Natural killer cell treated with Interleukin-12 subunit alpha and Interleukin-12 subunit beta and Interleukin-15 and Interleukin-18, amount 100 ng/mL, for 72 hours (primary cell): Measurements from ENCODE around the gene CDC42BPB. TPM values are rescaled to one million over a fixed set of nuclear protein-coding genes. Genes with fewer than 3 reads are reported as not detected.
A peak's percentile ranks its signal among the peaks of the same experiment; 100 is the strongest.

ENCODE experiments used
- ATAC-seq, 2 donors: fragments of 150-1000 bp; cut with Tn5 transposase in 1 of 2; sonication (Bioruptor Pico), chemical (Tn5 transposase) in 1 of 2; 2 replicates each; pipeline ENCODE4 v1.10.0; 2021
- DNase-seq: peaks from one replicate; pipeline ENCODE4 v3.0.0; 2022; ENCODE audit warnings: low spot score
- H3K27ac Mint-ChIP-seq, 2 donors: 1 replicate in 1 of 2; 2 replicates in 1 of 2; pipeline ENCODE4 v1.8.0; 2022; ENCODE audit warnings: mixed read lengths in 2 of 2, mild to moderate bottlenecking in 1 of 2, moderate library complexity in 1 of 2
- H3K27me3 Mint-ChIP-seq, 2 donors: 1 replicate in 1 of 2; 2 replicates in 1 of 2; pipeline ENCODE4 v1.8.0; 2022; ENCODE audit warnings: mixed read lengths in 2 of 2
- H3K36me3 Mint-ChIP-seq: one replicate; pipeline ENCODE4 v1.8.0; 2022; ENCODE audit warnings: mixed read lengths
- H3K4me1 Mint-ChIP-seq, 2 donors: 1 replicate in 1 of 2; 2 replicates in 1 of 2; pipeline ENCODE4 v1.8.0; 2022; ENCODE audit warnings: low read depth in 2 of 2, mixed read lengths in 2 of 2, mild to moderate bottlenecking in 1 of 2
- H3K4me3 Mint-ChIP-seq: one replicate; pipeline ENCODE4 v1.8.0; 2022; ENCODE audit warnings: mixed read lengths
- H3K9me3 Mint-ChIP-seq: 2 replicates; pipeline ENCODE4 v1.8.0; 2022; ENCODE audit warnings: mixed read lengths
- total RNA-seq, 2 donors: library from RNA; stranded (reverse); gene quantifications; one replicate each; pipeline ENCODE4 v1.2.3, GENCODE V29; 2022

CDC42BPB gene
- total RNA-seq, 2 donors from 2014 or later: 2.2 to 3.6 TPM

GRCh38 chr14:102911541-102911951 lies 145.8 kb downstream of the CDC42BPB start:
- H3K36me3 Mint-ChIP-seq: no peaks in the 10 kb centered on the region
- no peak overlapping the region for H3K4me3 Mint-ChIP-seq
- no peaks in the 10 kb centered on the region for H3K9me3 Mint-ChIP-seq
- DNase-seq (no peak), ATAC-seq (no peak)
- no peaks in the 10 kb centered on the region for H3K27me3 Mint-ChIP-seq
- no peak overlapping the region for H3K27ac Mint-ChIP-seq
- H3K4me1 Mint-ChIP-seq: no peaks in the 10 kb centered on the region

DNA sequence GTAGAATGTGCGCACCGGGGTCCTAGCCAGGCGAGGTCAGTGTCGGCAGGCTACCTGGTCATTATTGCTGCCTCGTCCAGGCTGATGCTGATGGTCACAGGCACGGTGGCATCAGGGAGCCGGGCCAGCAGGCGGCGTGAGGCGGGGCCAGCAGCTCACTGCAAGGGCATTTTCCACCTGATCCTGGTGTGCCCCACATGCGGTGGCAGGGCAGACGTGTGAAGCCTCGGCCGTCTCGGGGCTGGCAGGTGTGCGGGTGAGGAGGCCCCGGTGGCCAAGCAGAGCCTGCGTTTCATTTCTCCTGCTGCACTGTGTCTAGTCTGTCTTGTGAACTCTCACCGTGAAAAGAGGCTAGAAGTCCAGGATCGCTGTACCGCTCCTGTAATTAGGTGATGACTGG lies 146.9 kb downstream of the CDC42BPB start:
- Mint-ChIP-seq H3K4me1 (no peaks in the 10 kb centered on the region), H3K4me3 (no peak overlapping the region), H3K27me3 (no peaks in the 10 kb centered on the region), H3K9me3 (no peaks in the 10 kb centered on the region), H3K27ac (no peak overlapping the region), H3K36me3 (no peaks in the 10 kb centered on the region)
- DNase-seq (no peak), ATAC-seq (no peak)

GRCh38 chr14:102909911-102910310 lies 147.4 kb downstream of the CDC42BPB start:
- Mint-ChIP-seq H3K36me3 (no peaks in the 10 kb centered on the region), H3K4me1 (no peaks in the 10 kb centered on the region), H3K4me3 (no peak overlapping the region), H3K27ac (no peak overlapping the region), H3K9me3 (no peaks in the 10 kb centered on the region), H3K27me3 (no peaks in the 10 kb centered on the region)
- DNase-seq (no peak), ATAC-seq (no peak)

- Mint-ChIP-seq H3K4me3 (no peak overlapping the region), H3K27ac (no peak overlapping the region), H3K9me3 (no peaks in the 10 kb centered on the region), H3K4me1 (no peaks in the 10 kb centered on the region), H3K27me3 (no peaks in the 10 kb centered on the region), H3K36me3 (no peaks in the 10 kb centered on the region)
- no peak for ATAC-seq
- peak; percentile 28 for DNase-seq
Measured at GRCh38 chr14:102909462-102909861, 147.9 kb downstream of the CDC42BPB start.

- no peaks in the 10 kb centered on the region for H3K9me3 Mint-ChIP-seq
- no peaks in the 10 kb centered on the region for H3K27me3 Mint-ChIP-seq
- no peak overlapping the region for H3K27ac Mint-ChIP-seq
- peaks cover under 1% of the 10 kb centered on the region in 2 donors for H3K4me1 Mint-ChIP-seq
- H3K36me3 Mint-ChIP-seq: no peaks in the 10 kb centered on the region
- H3K4me3 Mint-ChIP-seq: no peak overlapping the region
- DNase-seq (no peak), ATAC-seq (no peak)
Measured at GRCh38 chr14:102908766-102909455, 148.4 kb downstream of the CDC42BPB start.

DNA sequence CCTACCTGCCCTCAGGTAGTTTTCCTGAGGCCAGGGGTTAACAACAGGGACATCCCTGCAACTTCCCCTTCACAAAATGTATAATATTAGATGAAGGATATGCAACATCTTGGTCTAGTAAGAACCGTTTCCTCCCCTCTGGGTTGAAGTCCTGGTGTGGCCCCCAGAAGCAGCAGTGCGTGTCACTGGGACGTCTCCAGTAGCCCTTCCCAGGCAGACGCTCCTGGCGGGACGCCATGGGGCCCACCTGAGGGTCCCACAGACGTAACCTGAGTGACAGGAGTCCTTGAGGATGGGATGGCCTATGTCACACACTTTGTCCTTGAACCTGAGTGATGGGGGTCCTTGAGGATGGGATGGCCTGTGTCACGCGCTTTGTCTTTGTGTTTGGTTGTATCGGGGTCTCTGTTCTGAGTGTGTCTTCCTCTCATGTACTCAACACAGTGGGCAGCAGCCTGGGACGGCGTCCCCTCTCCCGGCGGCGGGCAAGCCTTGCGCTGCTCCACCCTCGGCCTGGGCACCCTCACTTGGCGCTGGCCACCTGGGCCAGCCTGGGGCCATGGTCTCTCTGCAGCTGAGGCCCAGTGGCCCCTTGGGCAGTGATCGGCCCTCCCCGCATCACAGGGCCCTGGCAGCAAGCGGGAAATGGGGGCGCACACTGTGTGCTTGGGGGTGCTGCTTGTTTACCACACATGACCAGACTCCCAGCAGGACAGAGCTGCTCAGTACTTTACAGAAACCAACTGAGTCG lies 149.2 kb downstream of the CDC42BPB start:
- no peak for ATAC-seq
- no peaks in the 10 kb centered on the region for H3K9me3 Mint-ChIP-seq
- no peak for DNase-seq
- no peak overlapping the region for H3K27ac Mint-ChIP-seq
- no peaks in the 10 kb centered on the region for H3K27me3 Mint-ChIP-seq
- peaks cover under 1% of the 10 kb centered on the region for H3K36me3 Mint-ChIP-seq
- H3K4me1 Mint-ChIP-seq: peaks cover 7% of the 10 kb centered on the region in 2 donors
- H3K4me3 Mint-ChIP-seq: no peak overlapping the region

DNA sequence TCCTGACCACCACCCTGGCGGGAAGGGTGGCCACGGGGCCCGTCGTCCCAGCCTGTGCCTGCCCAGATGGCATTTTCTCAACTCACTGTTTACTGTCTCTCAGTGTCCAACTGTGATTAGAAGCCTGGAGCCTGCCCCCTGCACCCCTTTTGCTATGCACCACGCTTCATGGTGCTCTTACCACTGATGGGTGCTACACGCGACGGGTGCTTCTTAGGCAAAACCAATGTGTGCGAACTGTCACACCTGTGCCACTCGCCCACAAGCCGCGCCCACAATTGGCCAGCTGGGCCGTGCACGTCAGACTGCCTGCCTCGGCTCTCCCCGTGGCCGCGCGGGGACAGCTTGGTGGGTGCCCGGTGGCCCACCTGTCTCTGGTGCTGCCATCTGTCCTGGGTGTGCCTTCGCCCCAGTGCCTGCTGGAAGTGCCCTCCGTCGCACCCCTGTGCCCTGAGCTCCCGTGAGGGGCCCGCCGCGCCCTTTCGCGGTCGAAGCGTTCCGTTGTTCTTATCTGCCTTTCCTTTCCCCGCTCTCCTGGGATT lies 150.0 kb downstream of the CDC42BPB start:
- H3K36me3 Mint-ChIP-seq: peaks cover 4% of the 10 kb centered on the region

GRCh38 chr14:102906616-102907302 lies 150.6 kb downstream of the CDC42BPB start:
- H3K4me3 Mint-ChIP-seq: no peak overlapping the region
- no peak for DNase-seq
- H3K9me3 Mint-ChIP-seq: no peaks in the 10 kb centered on the region
- no peaks in the 10 kb centered on the region for H3K27me3 Mint-ChIP-seq
- no peak overlapping the region for H3K27ac Mint-ChIP-seq
- no peak for ATAC-seq
- peaks cover 4% of the 10 kb centered on the region for H3K36me3 Mint-ChIP-seq
- H3K4me1 Mint-ChIP-seq: peaks cover 13% of the 10 kb centered on the region in 2 donors

More for the DNA sequence above, 150.0 kb downstream of the CDC42BPB start:
- DNase-seq: no peak
- no peak overlapping the region for H3K4me3 Mint-ChIP-seq
- no peak overlapping the region for H3K27ac Mint-ChIP-seq
- H3K27me3 Mint-ChIP-seq: no peaks in the 10 kb centered on the region
- H3K4me1 Mint-ChIP-seq: peaks cover 11 to 13% of the 10 kb centered on the region in 2 donors
- ATAC-seq: no peak
- H3K9me3 Mint-ChIP-seq: no peaks in the 10 kb centered on the region

GRCh38 chr14:102905116-102906108 lies 151.9 kb downstream of the CDC42BPB start:
- Mint-ChIP-seq H3K4me1 (peaks cover 23 to 24% of the 10 kb centered on the region in 2 donors), H3K36me3 (peaks cover 4% of the 10 kb centered on the region), H3K27me3 (no peaks in the 10 kb centered on the region), H3K9me3 (no peaks in the 10 kb centered on the region), H3K27ac (no peak overlapping the region), H3K4me3 (no peak overlapping the region)
- DNase-seq (no peak), ATAC-seq (no peak)

GRCh38 chr14:102903889-102904512 lies 153.3 kb downstream of the CDC42BPB start:
- no peaks in the 10 kb centered on the region for H3K27me3 Mint-ChIP-seq
- no peak overlapping the region for H3K4me3 Mint-ChIP-seq
- peaks cover 23 to 24% of the 10 kb centered on the region in 2 donors for H3K4me1 Mint-ChIP-seq
- ATAC-seq (peak; percentile 70 to 77), DNase-seq (no peak)
- peak overlapping the region in 1 of 2 donors; percentile 19 for H3K27ac Mint-ChIP-seq
- no peaks in the 10 kb centered on the region for H3K9me3 Mint-ChIP-seq
- H3K36me3 Mint-ChIP-seq: peaks cover 4% of the 10 kb centered on the region

DNA sequence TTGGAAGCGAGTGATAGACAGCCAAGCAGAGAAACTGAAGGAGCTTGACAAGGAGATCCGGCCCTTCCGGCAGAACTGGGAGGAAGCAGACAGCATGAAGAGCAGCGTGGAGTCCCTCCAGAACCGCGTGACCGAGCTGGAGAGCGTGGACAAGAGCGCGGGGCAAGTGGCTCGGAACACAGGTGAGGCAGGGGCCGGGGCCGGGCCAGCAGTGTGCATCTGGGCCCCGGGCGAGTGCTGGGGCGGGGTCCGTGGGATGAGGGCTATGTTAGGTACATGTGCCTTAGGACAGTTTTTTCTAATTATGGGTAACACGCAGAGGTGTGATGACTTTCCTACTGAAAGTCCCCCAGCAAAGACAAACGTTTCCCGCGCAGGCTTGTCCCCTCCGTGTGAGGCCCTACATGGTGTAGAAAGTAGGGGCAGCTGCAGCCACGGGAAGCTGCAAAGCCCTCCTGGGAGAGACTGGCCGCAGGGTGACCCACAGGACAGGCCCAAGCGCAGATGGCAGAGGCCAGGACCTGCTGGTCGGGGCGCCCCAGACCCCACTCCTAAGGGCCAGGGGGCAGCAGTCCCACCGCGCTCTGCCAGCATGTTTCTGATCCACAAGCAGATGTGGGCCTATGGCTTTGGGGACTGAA lies 154.0 kb downstream of the CDC42BPB start:
- Mint-ChIP-seq H3K4me1 (peaks cover 24 to 26% of the 10 kb centered on the region in 2 donors), H3K27ac (peak overlapping the region in 1 of 2 donors; percentile 19), H3K27me3 (no peaks in the 10 kb centered on the region), H3K4me3 (no peak overlapping the region), H3K36me3 (peaks cover 9% of the 10 kb centered on the region), H3K9me3 (no peaks in the 10 kb centered on the region)
- DNase-seq: no peak
- no peak for ATAC-seq

GRCh38 chr14:102902523-102903247 lies 154.7 kb downstream of the CDC42BPB start:
- no peak for ATAC-seq
- Mint-ChIP-seq H3K27me3 (no peaks in the 10 kb centered on the region), H3K27ac (no peak overlapping the region), H3K4me1 (peaks cover 24 to 26% of the 10 kb centered on the region in 2 donors), H3K4me3 (no peak overlapping the region), H3K9me3 (no peaks in the 10 kb centered on the region), H3K36me3 (peaks cover 10% of the 10 kb centered on the region)
- DNase-seq: no peak
